Choroid plexus epithelial cell (primary cell): ENCODE data around the gene RIPK3.

Experiments used
- DNase-seq: peaks from one replicate; pipeline ENCODE4 v3.0.0-alpha.2; 2010; ENCODE audit warnings: low read depth
- H3K4me3 ChIP-seq: 2 replicates; pipeline ENCODE4 v1.5.1; 2011; ENCODE audit warnings: low read depth, mild to moderate bottlenecking, control low read depth, low read length, moderate library complexity
- CTCF ChIP-seq: conservative IDR thresholded peaks from 2 replicates; pipeline ENCODE4 v1.5.1; 2011; ENCODE audit warnings: low read depth, mild to moderate bottlenecking, control low read depth, inconsistent platforms, low read length, moderate library complexity

RIPK3 gene

DNA sequence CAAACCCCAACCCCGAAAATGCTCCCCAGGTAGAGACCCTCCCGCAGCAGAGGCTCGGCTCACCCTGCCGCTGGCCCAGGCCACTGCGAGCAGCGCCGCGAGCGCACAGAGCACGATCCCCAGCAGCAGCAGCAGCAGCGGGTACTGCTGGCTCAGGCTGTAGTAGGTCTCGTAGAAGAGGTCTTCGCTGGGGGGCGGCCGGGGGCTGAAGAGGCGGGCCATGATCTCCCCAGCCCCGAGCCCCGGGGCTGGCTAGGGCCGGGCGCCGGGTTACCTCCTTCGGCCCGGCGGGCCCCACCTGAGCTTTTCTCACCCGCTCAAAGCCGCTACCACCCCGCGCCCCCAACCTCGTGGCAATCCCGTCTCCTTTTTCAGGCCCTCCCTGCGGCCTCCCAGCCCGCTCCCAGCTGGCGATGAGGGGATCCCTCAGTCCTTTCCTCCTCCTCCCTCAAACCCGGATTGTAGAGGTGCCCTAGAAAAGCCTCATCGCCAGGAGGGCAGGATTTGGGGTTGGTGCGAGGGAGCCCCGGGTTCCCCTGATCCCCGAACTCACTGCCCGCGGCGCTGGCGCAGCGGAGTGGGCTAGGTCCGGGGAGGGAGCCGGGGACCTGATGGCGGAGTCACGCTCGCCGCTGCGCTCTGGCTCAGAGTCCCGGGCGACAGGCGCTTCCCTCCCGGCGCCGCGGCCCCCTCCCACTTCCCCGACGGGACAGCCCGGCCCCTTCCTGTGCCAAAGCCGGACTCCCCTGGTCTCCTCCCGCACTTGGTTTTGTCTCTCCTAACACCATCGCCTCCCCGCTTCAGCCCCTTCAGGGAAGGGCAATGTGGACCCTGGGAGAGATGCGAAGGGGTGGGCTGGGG lies 5.1 kb downstream of the RIPK3 start, which contains the start of gene ADCY4:
Gene ADCY4 (minus strand): TSS at position 641 of the 861 bp plus-strand sequence. CDS start 419 bp downstream, at position 222.
- DNase-seq, result no peak
- no peak for TF ChIP-seq CTCF
- H3K4me3 ChIP-seq, result peak within 1 kb of the TSS; percentile 22

DNA sequence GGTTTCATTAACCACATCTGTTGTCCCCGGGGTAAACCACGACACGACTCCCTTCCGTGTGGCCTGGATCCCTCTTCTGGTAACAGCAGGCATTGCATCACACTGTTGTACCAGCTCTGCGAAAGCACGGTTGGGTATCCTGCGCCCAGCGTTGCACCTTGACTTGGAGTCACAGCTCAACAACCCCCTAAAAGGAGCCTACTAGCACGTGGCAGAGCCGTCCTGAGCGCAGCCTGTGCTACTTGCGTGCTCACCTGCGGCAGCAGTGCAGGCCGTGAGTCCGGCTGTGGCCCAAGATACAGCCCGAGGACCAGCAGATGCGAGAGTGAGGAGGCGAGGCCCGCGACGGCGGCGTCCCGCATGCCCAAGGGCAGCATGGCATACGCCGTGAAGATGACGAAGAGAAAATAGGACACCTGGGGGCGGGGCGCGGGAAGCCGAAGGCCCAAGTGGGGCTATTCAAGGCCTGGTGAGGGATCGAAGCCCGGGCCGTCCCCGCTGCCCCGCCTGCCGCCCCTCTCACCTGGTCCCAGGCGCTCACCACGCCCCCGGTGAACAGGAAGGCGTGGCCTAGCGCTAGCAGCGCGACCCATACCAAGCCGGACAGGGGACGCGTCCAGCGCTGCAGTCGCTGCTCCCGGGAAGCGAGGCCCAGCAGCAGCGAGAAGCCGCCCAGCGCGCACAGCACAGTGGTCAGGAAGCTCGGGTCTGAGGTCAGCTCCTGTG lies 7.4 kb downstream of the RIPK3 start:
- peak overlapping the region; percentile 14 for H3K4me3 ChIP-seq
- peak; percentile 62 for DNase-seq
- TF ChIP-seq CTCF, result peak; percentile 81

- no peak overlapping the region for H3K4me3 ChIP-seq
- TF ChIP-seq CTCF, result no peak
- no peak for DNase-seq
Measured at GRCh38 chr14:24331731-24332267, 8.0 kb downstream of the RIPK3 start.

GRCh38 chr14:24330973-24331674 lies 8.7 kb downstream of the RIPK3 start:
- no peak for DNase-seq
- no peak for TF ChIP-seq CTCF
- H3K4me3 ChIP-seq, result no peak overlapping the region

DNA sequence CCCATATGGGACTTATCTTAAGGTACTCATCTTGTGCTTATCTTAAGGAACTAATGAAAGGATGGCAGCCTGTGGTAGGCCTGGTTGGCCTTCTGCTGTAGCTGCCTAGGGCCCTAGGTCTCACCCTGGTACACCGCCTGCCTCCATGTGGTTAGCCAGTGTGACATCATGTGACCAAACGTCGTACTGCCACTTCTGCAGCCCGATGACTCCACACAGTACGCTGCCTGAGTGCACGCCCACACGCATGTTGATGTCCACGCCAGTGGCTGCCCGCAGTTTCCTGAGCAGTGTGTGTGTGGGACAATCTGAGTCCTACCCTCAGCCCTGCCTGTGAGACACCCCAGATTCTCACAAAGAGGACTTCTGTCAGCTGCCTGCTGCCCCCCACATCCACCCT lies 10.1 kb downstream of the RIPK3 start:
- H3K4me3 ChIP-seq, result no peak overlapping the region
- DNase-seq, result no peak
- TF ChIP-seq CTCF, result no peak

DNA sequence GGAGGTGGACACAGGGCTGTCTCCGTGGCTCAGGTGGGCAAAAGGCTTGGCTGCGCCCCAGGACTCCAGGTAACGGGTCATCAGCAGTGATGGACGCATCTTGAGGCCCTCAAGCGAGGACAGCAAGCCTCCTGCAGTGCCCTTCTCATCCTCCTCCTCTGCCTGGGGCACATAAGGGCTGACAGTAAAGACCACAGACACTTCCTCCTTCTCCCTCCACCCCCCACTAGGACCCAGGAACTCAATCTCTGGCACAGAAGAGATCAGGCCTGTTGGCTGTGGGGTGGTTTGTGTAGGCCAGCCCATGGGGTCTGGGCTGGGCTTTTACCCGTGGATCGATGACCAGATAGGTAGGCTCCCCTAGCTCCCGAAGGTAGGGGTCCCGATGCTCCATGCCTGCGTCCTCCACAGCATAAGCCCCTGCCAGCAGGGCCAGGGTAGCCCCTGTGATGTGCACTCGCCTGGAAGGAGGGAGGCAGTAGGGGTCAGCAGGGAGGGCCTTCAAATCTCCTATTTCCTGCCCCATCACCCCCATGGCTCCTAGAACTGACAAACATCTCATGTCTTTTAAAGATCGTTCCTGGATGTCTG lies 10.6 kb downstream of the RIPK3 start:
- no peak overlapping the region for H3K4me3 ChIP-seq
- DNase-seq, result no peak
- TF ChIP-seq CTCF, result no peak
